GM18508 (cell line): ENCODE results near the gene GSC2.

ENCODE experiments used
- ATAC-seq: cut with Tn5 transposase; IDR thresholded peaks from one replicate; pipeline ENCODE4 v1.9.1; 2021; ENCODE audit warnings: moderate number of reproducible peaks; ENCODE audit not compliant: insufficient read depth, unreplicated experiment

Gene GSC2, protein sequence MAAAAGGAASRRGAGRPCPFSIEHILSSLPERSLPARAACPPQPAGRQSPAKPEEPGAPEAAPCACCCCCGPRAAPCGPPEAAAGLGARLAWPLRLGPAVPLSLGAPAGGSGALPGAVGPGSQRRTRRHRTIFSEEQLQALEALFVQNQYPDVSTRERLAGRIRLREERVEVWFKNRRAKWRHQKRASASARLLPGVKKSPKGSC

DNA sequence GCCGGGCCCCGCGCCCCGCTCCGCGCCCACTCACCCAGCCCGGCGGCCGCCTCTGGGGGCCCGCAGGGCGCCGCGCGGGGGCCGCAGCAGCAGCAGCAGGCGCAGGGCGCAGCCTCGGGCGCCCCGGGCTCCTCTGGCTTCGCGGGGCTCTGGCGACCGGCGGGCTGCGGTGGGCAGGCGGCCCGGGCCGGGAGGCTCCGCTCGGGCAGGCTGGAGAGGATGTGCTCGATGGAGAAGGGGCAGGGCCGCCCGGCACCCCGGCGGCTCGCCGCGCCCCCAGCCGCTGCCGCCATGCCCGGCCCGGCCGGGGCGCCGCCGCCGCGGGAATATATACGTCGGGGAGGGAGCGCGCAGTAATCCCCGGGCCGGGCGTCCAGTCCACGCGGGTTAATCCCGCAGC lies at the start of gene GSC2:
TSS of gene GSC2 (minus strand) at position 302 of the 400 bp plus-strand sequence. CDS start at position 293, 9 bp downstream.
- no peak for ATAC-seq

DNA sequence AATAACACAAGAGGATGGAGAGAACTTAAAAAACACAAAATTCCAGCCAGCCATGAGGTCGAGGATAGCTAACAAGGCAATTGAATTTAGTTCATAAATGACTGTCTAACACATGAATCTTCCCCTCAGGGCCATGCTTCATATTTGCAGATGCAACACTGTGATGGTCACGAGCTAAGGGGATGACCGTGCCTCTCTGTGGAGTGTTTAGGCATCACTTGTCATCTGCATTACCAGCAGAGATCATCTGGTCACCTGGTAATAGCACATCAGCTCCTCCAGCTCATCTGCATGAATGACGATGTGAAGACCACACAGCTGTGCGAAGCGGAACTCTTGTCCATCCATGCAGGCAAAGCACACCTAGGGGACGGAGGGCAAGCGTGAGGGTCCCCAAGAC lies 49.4 kb upstream of the GSC2 start:
- no peak for ATAC-seq

DNA sequence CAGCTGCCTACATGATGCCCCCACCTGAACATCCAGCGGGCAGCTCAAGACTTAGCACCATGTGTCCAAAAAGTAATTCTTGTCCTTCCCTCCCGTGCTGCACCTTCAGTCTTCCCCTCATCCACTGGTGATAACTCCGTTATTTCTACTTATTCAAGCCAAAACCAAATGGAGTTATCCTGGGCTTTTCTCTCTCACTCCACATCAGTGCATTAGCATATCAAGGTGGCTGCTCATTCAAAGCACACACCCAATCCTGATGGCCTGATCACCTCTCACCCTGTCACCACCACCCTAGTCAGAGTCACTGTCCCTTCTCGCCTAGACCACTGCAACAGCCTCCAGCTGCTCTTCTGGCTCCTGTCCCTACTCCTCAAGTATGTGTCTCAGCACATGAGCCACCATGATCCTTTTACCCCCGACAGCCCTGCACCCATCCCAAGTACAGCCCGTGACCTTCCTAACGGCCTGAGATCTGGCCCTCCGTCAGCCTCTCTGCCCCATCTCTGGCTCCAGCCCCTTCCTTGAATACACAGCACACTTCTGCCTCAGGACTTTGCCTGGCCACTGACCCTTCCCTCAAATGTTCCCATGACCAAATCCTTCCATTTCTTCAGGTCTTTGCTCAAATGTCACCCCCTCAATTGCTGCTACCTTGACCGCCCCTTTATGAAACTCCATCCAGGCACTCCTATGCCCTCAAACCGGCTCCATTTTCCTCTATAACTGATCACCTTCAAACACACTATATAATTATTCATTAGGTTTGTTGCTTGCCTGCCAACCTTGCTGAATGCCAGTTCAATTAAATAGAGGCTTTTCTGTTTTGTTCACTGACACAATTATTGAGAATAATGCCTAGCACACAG lies 48.1 kb upstream of the GSC2 start:
- no peak for ATAC-seq

DNA sequence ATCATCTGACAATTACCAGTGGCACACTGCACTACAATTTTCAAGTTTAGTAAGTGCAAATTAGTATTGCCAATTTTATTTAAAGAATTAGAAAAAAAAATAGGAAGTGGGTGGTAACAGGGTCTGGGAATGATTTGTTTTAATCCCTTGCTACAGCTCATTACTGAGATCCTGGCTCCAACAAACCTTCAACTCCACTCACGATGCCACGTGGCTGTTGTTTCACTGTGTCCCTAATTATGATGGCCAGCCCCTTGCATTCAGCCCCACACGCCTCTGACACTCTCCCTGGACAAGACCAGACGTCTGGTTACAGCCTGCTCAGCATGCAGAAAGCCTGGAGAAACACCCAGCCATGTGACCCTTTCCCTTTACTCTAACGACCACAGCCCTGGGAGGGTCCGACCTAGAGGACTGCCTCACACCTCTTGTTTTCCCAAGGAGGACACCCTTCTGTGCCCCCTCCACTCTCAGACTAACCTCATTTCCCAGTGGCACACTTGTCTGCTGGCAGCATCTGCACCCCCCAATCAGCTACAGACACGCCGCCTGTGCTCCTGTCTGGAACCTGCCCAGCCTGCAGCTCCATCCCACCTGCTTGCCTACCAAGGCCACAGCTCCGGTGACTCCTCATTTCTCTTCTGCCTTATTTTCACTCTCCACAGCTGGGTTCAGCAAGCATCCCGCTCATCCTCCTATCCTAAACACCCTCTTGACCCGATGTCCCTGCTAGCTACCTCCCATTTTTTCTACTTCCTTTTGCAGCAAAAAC lies 46.9 kb upstream of the GSC2 start:
- ATAC-seq, result no peak

DNA sequence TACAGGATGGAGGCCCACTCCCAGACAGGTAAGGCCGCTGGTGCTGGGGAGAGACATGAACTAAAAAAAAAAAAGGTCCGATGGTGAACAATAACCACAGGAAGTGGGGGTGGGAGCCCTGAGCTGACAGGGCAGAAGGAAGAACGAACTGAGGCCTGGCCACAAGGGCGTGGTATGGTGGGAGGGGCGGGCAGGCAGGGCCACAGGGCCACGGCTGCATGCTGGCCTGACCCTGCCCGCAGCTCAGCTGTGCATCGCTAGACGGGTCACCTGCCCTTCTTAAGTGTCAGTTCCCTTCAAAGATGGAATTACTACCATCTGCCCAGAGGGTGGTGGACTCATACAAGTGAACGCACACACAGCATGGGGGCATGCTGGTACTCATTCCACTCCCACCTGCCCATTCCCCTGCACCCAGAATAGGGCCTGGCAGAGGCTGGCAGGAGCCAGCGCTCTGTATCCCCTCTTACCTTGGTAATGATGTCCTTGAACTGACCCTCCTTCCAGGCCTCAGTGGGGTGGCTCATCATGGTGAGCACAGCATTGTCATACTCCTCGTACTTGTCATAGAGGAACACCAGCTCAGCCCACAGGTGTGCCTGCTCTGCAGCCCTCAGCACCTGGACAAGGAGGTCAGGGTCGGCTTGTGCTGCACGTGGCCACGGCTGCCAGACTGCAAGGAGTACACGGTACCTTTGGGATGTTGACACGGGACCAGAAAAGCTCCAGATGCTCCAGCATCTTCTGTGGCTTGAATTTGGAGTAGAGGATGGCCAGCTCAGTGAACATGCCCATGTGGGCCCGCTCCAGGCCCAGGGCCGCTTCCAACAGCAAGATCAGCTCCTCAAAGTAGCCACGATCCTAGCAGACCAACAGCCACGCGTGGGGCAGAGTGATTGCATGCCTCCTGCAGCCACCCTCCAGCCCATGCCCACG lies 46.0 kb upstream of the GSC2 start:
- no peak for ATAC-seq

DNA sequence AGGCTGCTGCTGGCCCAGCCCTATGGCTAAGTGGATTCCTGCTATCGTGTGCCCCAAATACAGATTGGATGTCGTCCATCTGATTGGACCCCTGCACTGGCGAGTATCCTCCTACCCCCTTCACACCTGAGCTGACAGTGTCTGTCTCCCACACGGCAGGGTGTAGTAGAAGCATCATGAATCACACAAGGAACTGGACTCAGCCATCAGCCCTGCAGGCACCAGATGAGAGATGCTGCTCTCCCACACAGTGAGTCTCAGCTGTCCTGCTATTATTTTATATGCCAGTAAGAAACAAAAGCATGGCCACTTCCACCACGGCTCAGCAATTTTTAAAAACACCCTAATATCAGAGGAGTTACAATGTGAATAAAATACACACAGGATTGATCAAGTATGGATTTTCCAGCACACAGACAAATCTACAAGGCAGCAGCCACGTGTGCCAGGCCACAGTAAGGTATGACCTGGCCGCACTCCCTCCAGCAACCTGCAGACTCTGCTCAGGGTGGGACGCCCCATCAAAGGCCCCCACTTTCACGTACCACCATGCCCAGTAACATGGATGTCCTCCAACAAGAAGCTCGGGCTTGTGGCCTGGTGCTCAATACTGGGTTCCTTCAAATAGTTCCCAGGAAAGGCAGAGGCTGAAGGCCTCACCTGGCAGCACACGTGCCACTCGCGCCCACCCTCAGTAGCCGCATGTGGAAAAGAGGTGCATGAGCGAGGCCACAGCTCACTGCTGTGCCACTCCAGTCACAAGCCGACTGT lies 44.9 kb upstream of the GSC2 start:
- ATAC-seq, result no peak

DNA sequence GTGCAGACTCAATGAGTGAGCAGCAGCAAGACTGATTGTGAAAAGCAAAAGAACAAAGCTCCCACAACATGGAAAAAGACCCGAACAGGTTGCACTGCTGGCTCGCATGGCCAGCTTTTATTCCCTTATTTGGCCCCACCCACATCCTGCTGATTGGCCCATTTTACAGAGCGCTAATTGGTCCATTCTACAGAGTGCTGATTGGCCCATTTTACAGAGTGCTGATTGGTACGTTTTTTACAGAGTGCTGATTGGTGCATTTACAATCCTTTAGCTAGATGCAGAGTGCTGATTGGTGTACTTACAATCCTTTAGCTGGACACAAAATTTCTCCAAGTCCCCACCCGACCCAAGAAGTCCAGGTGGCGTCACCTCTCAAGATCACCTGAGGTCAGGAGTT lies 43.8 kb upstream of the GSC2 start:
- no peak for ATAC-seq

DNA sequence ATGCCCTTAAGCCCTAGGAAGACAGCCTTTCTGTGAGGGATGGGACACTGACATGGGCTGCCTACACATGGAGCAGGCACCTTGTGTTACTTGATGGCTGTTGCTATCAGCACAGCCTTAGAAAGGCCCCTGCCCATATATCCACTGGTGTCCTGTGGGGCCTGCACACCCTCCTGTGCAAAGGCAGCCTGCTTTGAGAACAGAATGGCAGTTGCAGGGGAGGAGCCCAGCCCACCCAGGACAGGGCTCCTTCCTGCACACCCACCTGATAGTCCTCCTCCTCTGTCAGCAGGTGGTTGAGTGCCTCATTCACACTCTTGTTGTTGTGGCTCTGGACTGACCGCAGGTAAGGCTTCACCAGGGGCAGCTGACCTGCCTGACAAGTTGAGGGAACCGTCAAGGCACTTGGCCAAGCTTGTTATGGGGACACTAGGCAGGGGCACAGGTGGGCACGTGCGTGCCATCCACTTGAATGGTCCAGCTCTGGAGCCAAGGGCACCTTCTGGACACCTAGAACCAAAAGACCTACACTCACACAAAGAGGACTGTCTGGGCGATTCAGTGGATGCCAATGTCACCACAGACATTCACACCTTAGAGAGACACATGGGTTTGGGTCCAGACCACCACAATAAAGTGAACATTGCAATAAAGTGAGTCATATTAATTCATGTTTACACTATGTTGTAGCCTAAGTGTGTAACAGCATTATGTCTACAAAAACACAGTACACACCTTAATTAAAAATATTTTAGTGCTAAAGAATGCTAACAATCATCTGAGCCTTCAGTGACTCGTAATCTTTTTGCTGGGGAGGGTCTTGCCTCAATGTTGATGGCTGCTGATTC lies 37.8 kb upstream of the GSC2 start:
- ATAC-seq, result no peak

DNA sequence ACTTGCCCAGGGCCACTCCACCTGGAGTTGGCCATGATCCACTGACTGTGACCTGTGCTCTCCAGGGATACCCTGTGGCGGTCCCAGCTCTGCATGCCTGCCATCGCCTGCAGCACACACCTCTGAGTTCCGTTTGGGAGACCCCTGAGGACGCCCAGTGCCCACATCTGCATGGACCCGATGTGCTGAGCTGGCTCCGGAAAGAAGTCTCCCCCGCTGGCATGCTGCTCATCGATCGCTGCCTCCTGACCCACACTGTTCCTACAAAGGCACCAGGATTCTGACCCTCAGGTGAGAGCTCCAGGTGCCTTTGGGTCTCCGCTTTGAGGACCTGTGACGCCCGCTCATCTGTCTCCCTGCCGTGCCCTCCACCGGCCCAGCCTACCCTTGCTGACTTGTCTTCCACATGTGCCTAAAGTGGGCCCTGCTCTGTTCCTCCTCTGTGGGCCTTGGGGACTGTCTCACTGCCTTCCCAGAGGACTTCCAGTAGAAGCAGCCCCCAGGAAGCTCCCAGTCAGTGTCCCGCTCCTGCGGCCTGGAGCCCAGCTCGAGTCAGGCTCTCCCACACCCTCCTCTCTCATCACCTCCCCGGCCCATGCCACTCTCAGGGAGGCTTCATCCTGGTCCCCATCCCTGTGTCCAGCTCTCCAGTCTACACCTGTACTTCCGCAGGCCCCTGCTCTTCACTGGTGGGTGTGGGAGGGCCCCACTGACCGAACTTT lies 34.3 kb upstream of the GSC2 start:
- ATAC-seq, result no peak

DNA sequence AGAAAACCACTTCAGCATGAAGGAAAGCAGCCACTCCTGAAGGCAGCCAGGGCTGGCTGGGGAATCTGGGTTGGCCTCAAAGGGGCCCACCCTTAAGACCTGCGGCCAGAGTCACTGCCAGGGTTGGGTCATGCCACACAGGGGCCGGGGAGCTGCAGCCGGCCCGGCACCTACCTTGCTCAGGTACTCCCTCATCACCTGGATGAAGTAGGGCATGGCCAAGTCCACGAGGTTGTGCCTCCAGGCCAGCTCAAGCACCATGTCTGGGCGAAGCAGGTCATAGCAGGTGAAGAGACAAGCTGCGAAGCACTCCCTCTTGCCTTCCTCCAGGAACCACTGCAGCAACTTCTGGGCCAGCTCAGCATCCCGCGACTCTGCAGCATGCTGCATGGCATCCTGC lies 33.1 kb upstream of the GSC2 start:
- ATAC-seq, result no peak

DNA sequence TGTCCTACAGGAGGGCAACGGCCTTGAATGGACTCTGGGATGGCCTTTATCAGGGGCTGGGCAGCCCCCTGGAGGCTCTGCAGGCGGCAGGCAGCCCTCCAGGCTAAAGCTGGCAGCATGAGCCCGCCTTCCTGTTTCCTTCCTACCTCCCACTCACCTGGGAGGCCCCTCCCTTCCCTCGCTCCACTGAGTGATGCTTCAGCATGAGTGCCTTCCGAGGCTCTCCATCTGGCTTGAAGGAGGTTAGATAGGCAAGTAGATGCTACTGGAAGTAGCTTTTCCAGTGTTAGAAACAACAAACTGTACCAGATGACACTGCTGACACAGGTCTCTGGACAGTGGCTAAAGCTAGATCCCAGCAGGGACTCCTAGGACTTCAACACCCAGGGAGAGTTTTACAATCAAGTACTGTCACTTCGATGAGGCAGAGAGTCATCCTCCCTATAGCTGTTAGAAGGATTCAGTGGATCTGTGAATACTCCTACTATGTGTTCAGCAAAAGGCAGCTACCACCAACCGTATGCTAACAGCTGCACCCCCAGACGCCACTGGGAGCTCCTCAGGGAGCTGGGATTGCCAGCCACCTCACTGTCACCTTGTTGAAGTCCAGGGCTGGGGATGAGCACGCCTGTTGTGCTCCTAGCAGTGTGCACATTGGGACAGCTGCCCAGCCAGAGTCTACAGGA lies 32.5 kb upstream of the GSC2 start:
- ATAC-seq, result no peak

DNA sequence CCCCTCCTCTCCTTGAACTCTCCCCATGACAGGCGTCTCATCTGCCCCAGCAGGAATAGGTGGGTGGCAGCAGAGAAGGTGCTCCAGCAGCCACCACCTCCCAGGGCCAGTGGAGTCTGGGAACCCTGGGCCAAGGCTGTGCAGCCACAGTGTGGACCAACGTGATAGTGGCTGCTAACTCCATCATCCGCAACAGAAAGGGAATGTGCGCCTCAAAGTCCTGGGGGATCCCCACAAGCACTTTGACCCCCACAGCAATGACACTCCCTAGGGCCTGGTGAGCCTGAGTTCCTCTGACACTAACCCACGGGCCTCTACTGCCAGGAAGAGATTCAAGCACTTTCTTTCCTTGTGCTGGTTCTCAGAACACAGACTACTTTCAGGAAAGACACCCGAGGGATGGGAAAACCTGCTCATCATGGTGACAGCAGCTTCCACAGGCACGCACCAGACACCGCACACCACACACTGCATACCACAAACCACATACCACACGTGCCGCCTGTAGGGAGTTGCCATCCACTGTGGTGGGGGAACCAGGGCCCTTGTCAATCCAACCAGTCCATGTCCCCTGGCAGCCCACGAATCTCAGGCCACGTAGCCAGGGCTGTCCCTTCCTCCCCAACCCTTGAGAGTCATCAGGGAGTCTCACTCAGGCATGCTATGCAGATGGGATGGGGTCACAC lies 31.8 kb upstream of the GSC2 start:
- ATAC-seq, result no peak

DNA sequence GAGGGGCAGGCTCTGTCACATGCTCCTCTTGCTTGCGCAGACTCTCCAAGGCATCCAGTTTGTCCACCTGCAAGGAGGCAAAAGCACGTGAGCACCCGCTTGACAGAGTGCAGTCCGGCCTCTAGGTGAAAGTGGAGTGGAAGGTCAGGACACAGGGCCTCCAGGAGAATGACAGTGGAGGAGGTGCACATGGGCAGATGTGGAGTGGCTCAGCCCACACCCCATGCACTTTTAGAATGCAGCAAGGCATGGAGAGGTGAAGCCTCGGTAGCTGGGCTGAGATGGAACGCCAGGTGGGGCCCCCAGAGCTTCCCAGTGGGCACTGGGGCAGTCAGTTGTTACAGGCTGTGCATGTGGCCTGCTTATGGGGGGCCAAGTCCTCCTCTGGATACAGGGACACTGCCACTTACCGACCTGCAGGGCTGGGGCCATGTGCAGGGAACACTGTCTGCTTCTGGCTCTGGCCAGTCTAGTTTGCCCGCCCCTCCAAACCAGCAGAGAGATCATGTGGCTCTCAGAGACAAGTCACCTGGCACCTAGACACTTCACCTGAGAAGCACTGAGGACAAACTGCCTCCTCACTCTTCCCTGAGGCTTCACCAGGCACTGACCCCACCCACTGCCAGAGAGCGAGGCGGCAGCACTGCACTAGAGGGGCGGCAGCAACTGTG lies 30.8 kb upstream of the GSC2 start:
- no peak for ATAC-seq

DNA sequence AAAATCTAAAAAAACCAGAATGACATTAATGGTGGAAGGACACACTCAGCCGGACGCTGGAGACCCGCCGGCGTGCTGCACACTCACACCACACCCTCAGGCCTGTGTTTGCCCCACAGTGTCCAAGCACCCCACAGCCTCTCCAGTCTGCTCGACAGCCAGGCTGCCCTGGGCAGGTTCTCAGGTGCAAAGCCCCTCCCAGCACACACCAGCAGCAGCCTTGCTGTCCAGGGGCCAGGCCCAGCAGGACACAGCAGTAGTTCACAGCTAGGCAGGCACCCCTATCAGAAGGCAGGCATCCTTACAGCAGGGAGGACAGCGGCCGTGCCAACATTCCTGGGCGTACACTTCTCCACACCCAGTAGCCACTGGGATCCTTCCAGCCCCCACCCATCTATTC lies 30.1 kb upstream of the GSC2 start:
- no peak for ATAC-seq

DNA sequence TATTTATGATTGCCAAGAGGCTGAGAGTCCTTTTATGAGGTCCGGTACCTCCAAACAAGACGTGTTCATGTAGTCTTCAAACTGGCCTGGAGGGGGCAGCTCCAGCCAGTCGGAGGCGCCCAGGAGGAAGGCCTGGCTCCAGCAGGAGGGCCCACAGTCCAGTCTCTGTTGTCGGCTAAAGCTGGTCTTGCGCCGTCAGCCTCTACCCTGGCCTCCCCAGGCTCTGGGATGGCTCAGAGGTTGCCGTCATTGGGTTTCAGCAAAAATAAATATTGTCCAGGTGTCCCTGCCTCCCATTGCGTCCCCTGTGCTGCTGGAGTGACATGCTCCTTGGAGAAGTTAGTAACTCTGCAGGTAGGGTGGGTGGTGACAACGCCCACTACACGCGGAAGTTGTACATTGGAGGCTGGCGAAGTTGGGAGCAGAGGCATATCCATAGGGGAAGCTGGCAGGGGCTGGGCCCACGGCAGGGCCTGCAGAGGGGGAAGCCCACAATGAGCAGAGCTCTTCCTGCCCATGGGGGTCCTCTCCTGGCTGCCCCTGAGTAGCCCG lies 29.5 kb upstream of the GSC2 start:
- ATAC-seq, result no peak
